Caco-2 (cell line): ENCODE data around the gene GON7. TPM values are rescaled to one million over a fixed set of nuclear protein-coding genes. Genes with fewer than 3 reads are reported as not detected.
"Not testable (repeated sequence)": the region's sequence is repeated elsewhere in the genome, so short reads cannot be mapped to it uniquely, and the experiment has no call there.

Experiments
- BruUV-seq: library from RNA; stranded (reverse); fragments of 400-500 nt; replicated peaks from 2 replicates; lab custom pipeline; 2021; lab: Mats Ljungman, UMichigan
- CTCF ChIA-PET: fragments of 300-600 bp; sonication (Branson Sonifier 250); formaldehyde crosslinking; loops from one replicate; lab custom pipeline; 2022; ENCODE audit warnings: antibody characterized with exemption; lab: Charles Lee
- POLR2A ChIA-PET: fragments of 300-600 bp; sonication (Branson Sonifier 250); formaldehyde crosslinking; loops from one replicate; lab custom pipeline; 2022; ENCODE audit warnings: antibody characterized with exemption; lab: Charles Lee
- DNase-seq, 2 experiments: peaks; one replicate each; pipeline versions ENCODE4 v3.0.0 to v3.0.0-alpha.2; 2020 to 2022
- H3K27me3 ChIP-seq: replicated peaks from 2 replicates; pipeline ENCODE4 v1.6.0; 2011; ENCODE audit warnings: low read length; ENCODE audit not compliant: control insufficient read depth, insufficient read depth
- H3K36me3 ChIP-seq: 2 replicates; pipeline ENCODE4 v1.5.1; 2011; ENCODE audit warnings: low read length; ENCODE audit not compliant: control insufficient read depth, insufficient read depth
- H3K4me1 ChIP-seq: fragments of 250-450 bp; sonication (Bioruptor Pico); 2 replicates; pipeline ENCODE4 v1.5.1; 2020; ENCODE audit warnings: mild to moderate bottlenecking
- H3K4me3 ChIP-seq: 2 replicates; pipeline ENCODE4 v1.5.1; 2011; ENCODE audit warnings: low read depth, mild to moderate bottlenecking, control low read depth, low read length
- H3K9me3 ChIP-seq: fragments of 250-450 bp; sonication (Bioruptor Pico); 2 replicates; pipeline ENCODE4 v1.5.1; 2020; ENCODE audit warnings: mild to moderate bottlenecking, moderate library complexity
- H3K27ac Mint-ChIP-seq: one replicate; pipeline ENCODE4 v1.8.0; 2022; ENCODE audit warnings: mixed read lengths; ENCODE audit not compliant: unreplicated experiment
- H3K27me3 Mint-ChIP-seq: one replicate; pipeline ENCODE4 v1.8.0; 2022; ENCODE audit warnings: mixed read lengths; ENCODE audit not compliant: insufficient read depth, unreplicated experiment
- H3K36me3 Mint-ChIP-seq: one replicate; pipeline ENCODE4 v1.8.0; 2022; ENCODE audit warnings: mild to moderate bottlenecking, mixed read lengths; ENCODE audit not compliant: insufficient read depth, unreplicated experiment
- H3K4me1 Mint-ChIP-seq: one replicate; pipeline ENCODE4 v1.8.0; 2022; ENCODE audit warnings: low read depth, mixed read lengths; ENCODE audit not compliant: unreplicated experiment
- H3K4me3 Mint-ChIP-seq: one replicate; pipeline ENCODE4 v1.8.0; 2022; ENCODE audit warnings: mild to moderate bottlenecking, moderate library complexity, mixed read lengths; ENCODE audit not compliant: unreplicated experiment
- H3K9me3 Mint-ChIP-seq: one replicate; pipeline ENCODE4 v1.8.0; 2022; ENCODE audit warnings: mixed read lengths; ENCODE audit not compliant: unreplicated experiment
- intact Hi-C: fragments of 100-400 bp; cut with micrococcal nuclease; formaldehyde crosslinking; loops from one replicate; pipeline ENCODE4 v1.10.0; 2022; ENCODE audit not compliant: unreplicated experiment
- total RNA-seq: library from RNA; stranded (reverse); gene quantifications from 2 replicates; pipeline ENCODE4 v1.2.3, GENCODE V29; 2022
- TF ChIP-seq, protein P1 (sequence below), 2 experiments: fragments of 200-600 bp in 1 of 2; IDR thresholded peaks; 1 replicate in 1 of 2; 2 replicates in 1 of 2; pipeline versions ENCODE4 v1.5.1 to v1.8.0; 2011 to 2022; ENCODE audit warnings: antibody characterized with exemption in 1 of 2, control low read depth in 1 of 2, inconsistent platforms in 1 of 2, low read depth in 1 of 2, low read length in 1 of 2, mild to moderate bottlenecking in 1 of 2, moderate library complexity in 1 of 2; ENCODE audit not compliant: insufficient read depth in 1 of 2, severe bottlenecking in 1 of 2, unreplicated experiment in 1 of 2

Gene GON7
- total RNA-seq, 1 experiment from 2014 or later, result 10.8 TPM

DNA sequence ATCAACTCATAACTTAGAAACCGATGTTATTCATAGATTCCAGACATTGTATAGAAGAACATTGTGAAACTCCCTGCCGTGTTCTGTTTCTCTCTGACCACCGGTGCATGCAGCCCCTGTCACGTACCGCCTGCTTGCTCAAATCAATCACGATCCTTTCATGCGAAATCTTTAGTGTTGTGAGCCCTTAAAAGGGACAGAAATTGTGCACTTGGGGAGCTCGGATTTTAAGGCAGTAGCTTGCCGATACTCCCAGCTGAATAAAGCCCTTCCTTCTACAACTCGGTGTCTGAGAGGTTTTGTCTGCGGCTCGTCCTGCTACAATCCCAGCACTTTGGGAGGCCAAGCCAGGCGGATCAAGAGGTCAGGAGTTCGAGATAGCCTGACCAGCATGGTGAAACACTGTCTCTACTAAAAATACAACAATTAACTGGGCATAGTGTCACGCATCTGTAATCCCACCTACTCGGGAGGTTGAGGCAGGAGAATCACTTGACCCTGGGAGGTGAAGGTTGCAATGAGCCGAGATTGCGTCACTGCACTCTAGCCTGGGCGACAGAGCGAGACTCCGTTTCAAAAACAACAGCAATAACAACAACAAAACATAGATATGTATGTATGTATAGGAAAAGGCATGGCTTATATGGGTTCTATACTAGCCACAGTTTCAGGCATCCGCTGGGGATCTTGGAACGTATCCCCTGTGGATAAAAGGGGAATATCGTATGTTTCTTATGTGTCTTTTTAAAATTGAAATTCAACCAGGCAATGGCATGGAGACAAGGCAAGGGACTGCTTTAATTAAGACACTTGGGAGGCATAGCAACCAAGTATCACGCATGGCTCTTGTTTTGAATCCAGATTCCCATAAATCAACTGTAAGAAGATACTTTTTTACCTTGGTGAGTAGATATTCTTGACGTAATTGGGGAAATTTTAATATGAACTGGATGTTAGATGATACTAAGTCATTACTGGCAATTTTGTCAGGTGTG is 41.3 kb downstream of the GON7 start:
- BruUV-seq, POLR2A ChIA-PET, H3K4me1 ChIP-seq, H3K4me3 ChIP-seq, H3K9me3 Mint-ChIP-seq, H3K27ac Mint-ChIP-seq, CTCF ChIA-PET, DNase-seq, H3K27me3 ChIP-seq, H3K4me3 Mint-ChIP-seq, intact Hi-C loops, H3K36me3 ChIP-seq, H3K9me3 ChIP-seq, H3K36me3 Mint-ChIP-seq, H3K4me1 Mint-ChIP-seq, H3K27me3 Mint-ChIP-seq: not testable (repeated sequence)

DNA sequence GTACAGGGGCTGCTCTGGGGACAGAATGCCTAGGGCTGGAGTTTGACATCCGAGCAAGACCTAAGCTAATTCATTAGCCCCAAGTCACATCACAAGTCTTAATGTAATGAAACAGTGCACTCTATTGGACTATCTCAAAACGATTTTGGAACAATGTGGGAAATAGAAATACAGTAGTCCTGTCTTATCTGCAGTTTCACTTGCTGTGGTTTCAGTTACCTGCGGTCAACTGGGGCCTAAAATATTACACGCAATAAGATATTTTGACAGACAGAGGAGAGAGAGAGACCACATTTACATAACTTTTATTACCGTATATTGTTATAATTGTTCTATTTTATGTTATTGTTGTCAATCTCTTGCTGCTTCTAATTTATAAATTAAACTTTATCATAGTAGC is 43.3 kb downstream of the GON7 start:
- intact Hi-C loops, result no loop called here
- no peaks in the 10 kb centered on the region for H3K9me3 ChIP-seq
- H3K4me3 Mint-ChIP-seq, result no peak overlapping the region
- H3K4me3 ChIP-seq, result no peak overlapping the region
- no peaks in the 10 kb centered on the region for H3K27me3 ChIP-seq
- BruUV-seq, result no TSS peak
- DNase-seq, result no peak
- ChIA-PET CTCF (interaction anchor here (1.0 kb wide), 1 partner anchor 50 kb away, joined by 5 read pairs; no protein-coding TSS in a partner anchor), POLR2A (no interaction called here)
- TF ChIP-seq, protein P1, sequence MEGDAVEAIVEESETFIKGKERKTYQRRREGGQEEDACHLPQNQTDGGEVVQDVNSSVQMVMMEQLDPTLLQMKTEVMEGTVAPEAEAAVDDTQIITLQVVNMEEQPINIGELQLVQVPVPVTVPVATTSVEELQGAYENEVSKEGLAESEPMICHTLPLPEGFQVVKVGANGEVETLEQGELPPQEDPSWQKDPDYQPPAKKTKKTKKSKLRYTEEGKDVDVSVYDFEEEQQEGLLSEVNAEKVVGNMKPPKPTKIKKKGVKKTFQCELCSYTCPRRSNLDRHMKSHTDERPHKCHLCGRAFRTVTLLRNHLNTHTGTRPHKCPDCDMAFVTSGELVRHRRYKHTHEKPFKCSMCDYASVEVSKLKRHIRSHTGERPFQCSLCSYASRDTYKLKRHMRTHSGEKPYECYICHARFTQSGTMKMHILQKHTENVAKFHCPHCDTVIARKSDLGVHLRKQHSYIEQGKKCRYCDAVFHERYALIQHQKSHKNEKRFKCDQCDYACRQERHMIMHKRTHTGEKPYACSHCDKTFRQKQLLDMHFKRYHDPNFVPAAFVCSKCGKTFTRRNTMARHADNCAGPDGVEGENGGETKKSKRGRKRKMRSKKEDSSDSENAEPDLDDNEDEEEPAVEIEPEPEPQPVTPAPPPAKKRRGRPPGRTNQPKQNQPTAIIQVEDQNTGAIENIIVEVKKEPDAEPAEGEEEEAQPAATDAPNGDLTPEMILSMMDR (IDR thresholded peaks at IDR 0.05; ENCODE audit: insufficient read depth in 1 of 2, low read depth in 1 of 2, low read length in 1 of 2, severe bottlenecking in 1 of 2, unreplicated experiment in 1 of 2), result no peak
- H3K36me3 Mint-ChIP-seq, result no peaks in the 10 kb centered on the region
- H3K9me3 Mint-ChIP-seq, result no peaks in the 10 kb centered on the region
- no peak overlapping the region for H3K27ac Mint-ChIP-seq
- no peaks in the 10 kb centered on the region for H3K27me3 Mint-ChIP-seq
- H3K36me3 ChIP-seq, result no peaks in the 10 kb centered on the region
- no peaks in the 10 kb centered on the region for H3K4me1 Mint-ChIP-seq
- H3K4me1 ChIP-seq, result no peaks in the 10 kb centered on the region

DNA sequence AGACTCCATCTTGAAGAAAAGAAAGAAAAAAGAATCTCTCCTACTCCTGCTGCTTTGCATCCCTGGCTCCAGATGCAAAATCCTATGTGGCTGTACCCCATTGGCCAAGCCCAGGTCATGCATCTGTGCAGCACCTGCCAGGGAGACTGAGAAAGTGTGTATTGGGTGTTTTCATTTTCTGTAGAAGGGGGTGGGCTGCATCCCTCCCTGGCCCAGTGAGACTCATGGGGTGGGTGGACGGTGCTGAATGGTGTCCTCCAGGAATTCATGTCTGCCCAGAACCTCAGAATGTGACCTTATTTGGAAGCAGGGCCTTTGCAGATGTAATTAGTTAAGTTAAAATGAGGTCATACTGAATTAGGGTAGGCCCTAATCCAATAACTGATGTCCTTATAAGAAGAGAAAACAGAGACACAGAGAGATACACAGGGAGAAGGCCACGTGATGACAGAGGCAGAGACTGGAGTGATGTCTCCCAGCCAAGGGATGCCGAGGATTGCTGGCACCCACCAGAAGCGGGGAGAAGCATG is 45.4 kb downstream of the GON7 start:
- intact Hi-C loops, result no loop called here

More for the DNA sequence above, 45.4 kb downstream of the GON7 start:
- Mint-ChIP-seq H3K4me3 (no peak overlapping the region), H3K36me3 (no peaks in the 10 kb centered on the region), H3K27ac (no peak overlapping the region), H3K4me1 (peaks cover 4% of the 10 kb centered on the region), H3K27me3 (no peaks in the 10 kb centered on the region), H3K9me3 (no peaks in the 10 kb centered on the region)
- TF ChIP-seq, protein P1 (IDR thresholded peaks at IDR 0.05; ENCODE audit: insufficient read depth in 1 of 2, low read depth in 1 of 2, low read length in 1 of 2, severe bottlenecking in 1 of 2, unreplicated experiment in 1 of 2), result no peak
- no peaks in the 10 kb centered on the region for H3K36me3 ChIP-seq
- no peak for DNase-seq
- H3K4me3 ChIP-seq, result no peak overlapping the region
- H3K4me1 ChIP-seq, result no peaks in the 10 kb centered on the region
- no peaks in the 10 kb centered on the region for H3K27me3 ChIP-seq
- POLR2A ChIA-PET, result no interaction called here
- H3K9me3 ChIP-seq, result no peaks in the 10 kb centered on the region
- CTCF ChIA-PET, result no interaction called here
- no TSS peak for BruUV-seq
